ENCODE data around the gene GPC3. TPM values are rescaled to one million over a fixed set of nuclear protein-coding genes. Genes with fewer than 3 reads are reported as not detected.

GPC3 gene
- polyA plus RNA-seq, 3 donors, result not detected

DNA sequence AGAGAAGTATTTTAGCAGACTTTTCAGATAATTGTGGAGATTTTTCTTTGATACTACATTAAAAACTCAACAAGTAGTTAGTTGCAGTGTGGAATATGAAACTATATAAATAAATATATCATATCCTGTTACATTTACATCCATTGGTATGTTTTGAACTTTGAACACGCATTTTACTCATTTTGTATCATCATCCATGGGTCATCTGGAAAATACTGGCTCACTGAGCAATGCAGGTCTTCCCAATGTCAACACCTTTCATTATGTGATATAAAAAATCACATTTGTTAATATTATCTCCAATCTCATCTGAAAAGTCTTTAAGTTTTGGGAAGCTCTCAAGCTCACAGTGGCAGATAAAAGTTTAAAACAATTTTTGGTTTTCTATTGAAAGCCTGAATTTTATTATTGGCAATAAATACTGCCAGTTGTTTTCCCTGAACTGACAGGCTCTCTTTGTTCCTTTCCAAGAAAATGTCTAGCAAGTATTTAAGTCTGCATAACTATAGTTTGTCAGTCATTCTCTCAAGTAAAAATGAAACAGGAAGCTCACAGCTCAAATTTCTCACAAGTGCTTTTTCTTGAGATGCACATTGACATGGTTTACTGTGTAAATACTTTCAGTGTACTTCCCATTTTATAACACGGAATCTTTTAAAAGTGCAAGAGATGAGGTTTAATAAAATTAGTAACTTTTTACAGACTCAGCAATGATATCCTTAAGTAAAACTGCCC is 386.6 kb downstream of the GPC3 start:
- Histone ChIP-seq H4K20me1 (ENCODE audit: insufficient read depth, low read length) (no peaks in the 10 kb centered on the region), H3K27ac (ENCODE audit: low read depth in 1 of 2, low read length in 2 of 2) (no peak overlapping the region), H3K27me3 (ENCODE audit: control insufficient read depth in 2 of 2, insufficient read depth in 2 of 2, low read length in 2 of 2) (no peaks in the 10 kb centered on the region), H3K4me2 (replicated peaks; ENCODE audit: extremely low read depth, low read length, poor library complexity, severe bottlenecking) (peak overlapping the region; percentile 5), H3K4me3 (replicated peaks in 1 of 3; ENCODE audit: low read depth in 2 of 3, low read length in 3 of 3) (no peak overlapping the region), H3K9me3 (replicated peaks in 1 of 2; ENCODE audit: control insufficient read depth in 1 of 2, insufficient read depth in 1 of 2, low read length in 2 of 2) (no peaks in the 10 kb centered on the region), H3K36me3 (replicated peaks in 1 of 2; ENCODE audit: control insufficient read depth in 1 of 2, insufficient read depth in 2 of 2, low read length in 2 of 2) (no peaks in the 10 kb centered on the region), H2AFZ (ENCODE audit: insufficient read depth, low read depth, low read length, poor library complexity, severe bottlenecking) (no peak overlapping the region), H3K9ac (ENCODE audit: insufficient read depth, low read length, poor library complexity, severe bottlenecking) (no peak overlapping the region), H3K4me1 (ENCODE audit: control insufficient read depth in 1 of 2, insufficient read depth in 2 of 2, low read length in 2 of 2) (peaks cover 8 to 10% of the 10 kb centered on the region in 2 donors), H3K79me2 (ENCODE audit: insufficient read depth, low read length) (no peaks in the 10 kb centered on the region)
- peaks cover 0 to 2% (median 0%) of the 10 kb centered on the region in 7 donors for H3K9me3 Mint-ChIP-seq
- peaks cover 0 to 5% (median 3%) of the 10 kb centered on the region in 3 donors for H3K27me3 Mint-ChIP-seq (ENCODE audit: low read depth in 3 of 3)
- intact Hi-C loops (cut with micrococcal nuclease), result no loop called here
- DNase-seq, result peak; percentile 10 to 21 (median 18)
- no peaks in the 10 kb centered on the region for H3K36me3 Mint-ChIP-seq
- TF ChIP-seq, protein P1, sequence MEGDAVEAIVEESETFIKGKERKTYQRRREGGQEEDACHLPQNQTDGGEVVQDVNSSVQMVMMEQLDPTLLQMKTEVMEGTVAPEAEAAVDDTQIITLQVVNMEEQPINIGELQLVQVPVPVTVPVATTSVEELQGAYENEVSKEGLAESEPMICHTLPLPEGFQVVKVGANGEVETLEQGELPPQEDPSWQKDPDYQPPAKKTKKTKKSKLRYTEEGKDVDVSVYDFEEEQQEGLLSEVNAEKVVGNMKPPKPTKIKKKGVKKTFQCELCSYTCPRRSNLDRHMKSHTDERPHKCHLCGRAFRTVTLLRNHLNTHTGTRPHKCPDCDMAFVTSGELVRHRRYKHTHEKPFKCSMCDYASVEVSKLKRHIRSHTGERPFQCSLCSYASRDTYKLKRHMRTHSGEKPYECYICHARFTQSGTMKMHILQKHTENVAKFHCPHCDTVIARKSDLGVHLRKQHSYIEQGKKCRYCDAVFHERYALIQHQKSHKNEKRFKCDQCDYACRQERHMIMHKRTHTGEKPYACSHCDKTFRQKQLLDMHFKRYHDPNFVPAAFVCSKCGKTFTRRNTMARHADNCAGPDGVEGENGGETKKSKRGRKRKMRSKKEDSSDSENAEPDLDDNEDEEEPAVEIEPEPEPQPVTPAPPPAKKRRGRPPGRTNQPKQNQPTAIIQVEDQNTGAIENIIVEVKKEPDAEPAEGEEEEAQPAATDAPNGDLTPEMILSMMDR (IDR thresholded peaks at IDR 0.05), result no peak
- peaks cover 10% of the 10 kb centered on the region for H3K4me1 Mint-ChIP-seq
- no peak overlapping the region for H3K4me3 Mint-ChIP-seq
- WGBS (ENCODE audit: insufficient coverage), result no CpG with 5 or more reads among the region's 2 CpGs
- peak overlapping the region in 6 of 7 donors; percentile 7 to 57 (median 20) for H3K27ac Mint-ChIP-seq

DNA sequence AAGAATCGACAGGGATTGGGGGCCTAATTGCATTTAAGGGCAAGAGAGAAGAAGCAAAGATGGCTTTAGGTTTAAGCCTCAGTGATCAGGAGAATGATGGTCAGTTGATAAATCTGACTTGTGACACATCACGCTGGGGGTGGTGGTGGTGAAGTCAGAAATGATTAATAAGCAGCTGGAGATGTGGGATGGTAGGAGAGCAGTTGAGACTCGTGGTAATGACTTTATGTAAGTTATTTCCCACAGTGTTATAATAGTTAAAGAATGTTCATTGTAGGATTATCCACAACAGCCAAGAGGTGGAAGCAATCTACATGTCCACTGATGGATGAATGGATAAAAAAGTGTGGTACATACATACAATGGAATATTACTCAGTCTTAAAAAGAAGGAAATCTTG is 391.2 kb downstream of the GPC3 start:
- Histone ChIP-seq H3K4me3 (replicated peaks in 1 of 3; ENCODE audit: low read depth in 2 of 3, low read length in 3 of 3) (no peak overlapping the region), H3K27ac (ENCODE audit: low read depth in 1 of 2, low read length in 2 of 2) (no peak overlapping the region), H3K9ac (ENCODE audit: insufficient read depth, low read length, poor library complexity, severe bottlenecking) (no peak overlapping the region), H3K79me2 (ENCODE audit: insufficient read depth, low read length) (no peaks in the 10 kb centered on the region), H3K9me3 (replicated peaks in 1 of 2; ENCODE audit: control insufficient read depth in 1 of 2, insufficient read depth in 1 of 2, low read length in 2 of 2) (no peaks in the 10 kb centered on the region), H4K20me1 (ENCODE audit: insufficient read depth, low read length) (no peaks in the 10 kb centered on the region), H3K36me3 (replicated peaks in 1 of 2; ENCODE audit: control insufficient read depth in 1 of 2, insufficient read depth in 2 of 2, low read length in 2 of 2) (no peaks in the 10 kb centered on the region), H2AFZ (ENCODE audit: insufficient read depth, low read depth, low read length, poor library complexity, severe bottlenecking) (no peak overlapping the region), H3K27me3 (ENCODE audit: control insufficient read depth in 2 of 2, insufficient read depth in 2 of 2, low read length in 2 of 2) (no peaks in the 10 kb centered on the region), H3K4me1 (ENCODE audit: control insufficient read depth in 1 of 2, insufficient read depth in 2 of 2, low read length in 2 of 2) (peaks cover 5 to 7% of the 10 kb centered on the region in 2 donors), H3K4me2 (replicated peaks; ENCODE audit: extremely low read depth, low read length, poor library complexity, severe bottlenecking) (no peak overlapping the region)
- no peak for DNase-seq
- intact Hi-C loops (cut with micrococcal nuclease), result no loop called here
- Mint-ChIP-seq H3K4me1 (peaks cover 4% of the 10 kb centered on the region), H3K4me3 (no peak overlapping the region), H3K27me3 (ENCODE audit: low read depth in 3 of 3) (peaks cover 3 to 10% (median 3%) of the 10 kb centered on the region in 3 donors), H3K36me3 (no peaks in the 10 kb centered on the region), H3K9me3 (peaks cover 0 to 2% (median 0%) of the 10 kb centered on the region in 7 donors), H3K27ac (no peak overlapping the region)
- TF ChIP-seq, protein P1 (IDR thresholded peaks at IDR 0.05), result no peak
- 100% methylated on average over 1 of the region's 3 CpGs for WGBS (ENCODE audit: insufficient coverage)
